WERI-Rb-1 (cell line): ENCODE measurements around the gene URGCP.

Experiments used
- DNase-seq: peaks from one replicate; pipeline ENCODE4 v3.0.0-alpha.2; 2020
- H3K27ac ChIP-seq: fragments of 250-450 bp; sonication (Bioruptor Pico); 2 replicates; pipeline ENCODE4 v1.5.1; 2020; ENCODE audit warnings: mild to moderate bottlenecking, moderate library complexity
- H3K27me3 ChIP-seq: fragments of 250-450 bp; sonication (Bioruptor Pico); 2 replicates; pipeline ENCODE4 v1.5.1; 2021; ENCODE audit warnings: mild to moderate bottlenecking, low read depth, moderate library complexity; ENCODE audit not compliant: insufficient read depth, severe bottlenecking
- H3K36me3 ChIP-seq: fragments of 250-450 bp; sonication (Bioruptor Pico); 2 replicates; pipeline ENCODE4 v1.5.1; 2020; ENCODE audit warnings: mild to moderate bottlenecking, moderate library complexity
- H3K4me3 ChIP-seq: 2 replicates; pipeline ENCODE4 v1.5.1; 2011; ENCODE audit warnings: low read depth, mild to moderate bottlenecking, control low read depth, low read length
- H3K9me3 ChIP-seq: fragments of 250-450 bp; sonication (Bioruptor Pico); 2 replicates; pipeline ENCODE4 v1.5.1; 2021; ENCODE audit warnings: mild to moderate bottlenecking, moderate library complexity; ENCODE audit not compliant: severe bottlenecking
- CTCF ChIP-seq: IDR thresholded peaks from 2 replicates; pipeline ENCODE4 v1.5.1; 2011; ENCODE audit warnings: low read depth, mild to moderate bottlenecking, control low read depth, inconsistent platforms, low read length

The URGCP gene

DNA sequence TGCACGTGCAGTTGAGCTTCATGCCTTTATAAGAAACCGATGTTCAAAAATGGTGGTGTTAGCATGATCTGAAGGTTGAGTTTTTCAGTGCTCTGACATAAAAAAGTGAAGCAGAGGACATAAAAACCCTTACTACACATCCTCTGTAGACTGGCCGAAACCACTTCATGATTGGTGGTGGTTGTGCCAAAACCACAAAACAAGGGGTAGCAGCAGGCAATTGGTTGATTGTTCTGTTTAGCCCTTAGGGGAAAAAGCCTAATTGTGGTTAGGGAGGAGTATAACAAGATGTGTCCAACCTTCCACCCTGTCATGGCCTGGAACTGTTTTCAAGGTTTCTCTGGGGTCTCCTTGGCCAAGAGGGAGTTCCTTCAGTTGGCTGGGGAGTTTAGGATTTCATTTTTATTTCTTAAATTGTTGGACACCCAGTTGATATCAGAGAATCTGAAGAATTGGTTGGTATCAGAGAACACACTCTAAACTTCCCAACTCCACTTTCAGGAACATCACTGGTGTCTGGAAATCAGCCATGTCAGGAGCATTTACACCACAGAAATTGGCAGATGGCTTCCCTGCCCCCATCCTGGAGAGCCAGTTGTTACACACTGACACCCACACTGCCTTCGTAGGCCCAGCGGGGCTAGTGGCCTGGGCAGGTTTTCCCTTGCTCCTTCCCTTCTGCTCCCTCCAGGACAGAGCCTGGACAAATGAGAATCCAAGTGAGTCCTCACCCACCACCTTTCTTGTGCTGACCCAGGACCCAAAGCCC lies 55.9 kb downstream of the URGCP start:
- DNase-seq, result no peak
- Histone ChIP-seq H3K9me3 (no peaks in the 10 kb centered on the region), H3K27ac (no peak overlapping the region), H3K36me3 (no peaks in the 10 kb centered on the region), H3K4me3 (no peak overlapping the region), H3K27me3 (no peaks in the 10 kb centered on the region)
- TF ChIP-seq CTCF, result no peak

DNA sequence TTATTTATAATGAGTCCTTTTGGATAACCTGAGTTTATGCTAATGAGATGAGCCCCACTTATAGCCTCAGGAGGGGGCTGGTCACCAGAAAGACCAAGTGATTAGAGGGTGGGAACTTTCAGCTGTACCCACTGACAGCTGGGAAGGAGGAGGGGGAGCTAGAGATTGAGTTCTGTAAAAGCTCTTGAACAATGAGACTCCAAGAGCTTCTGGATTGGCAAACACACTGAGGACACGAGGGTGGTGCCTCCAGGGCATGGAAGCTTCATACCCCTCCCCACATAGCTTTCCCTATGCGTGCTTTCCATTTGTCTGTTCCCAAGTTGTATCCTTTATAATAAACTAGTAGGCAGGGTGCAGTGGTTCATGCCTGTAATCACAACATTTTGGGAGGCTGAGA lies 57.3 kb downstream of the URGCP start:
- H3K4me3 ChIP-seq, result no peak overlapping the region
- no peaks in the 10 kb centered on the region for H3K36me3 ChIP-seq
- no peak for TF ChIP-seq CTCF
- no peaks in the 10 kb centered on the region for H3K9me3 ChIP-seq
- no peak for DNase-seq
- H3K27ac ChIP-seq, result no peak overlapping the region
- H3K27me3 ChIP-seq, result no peaks in the 10 kb centered on the region

DNA sequence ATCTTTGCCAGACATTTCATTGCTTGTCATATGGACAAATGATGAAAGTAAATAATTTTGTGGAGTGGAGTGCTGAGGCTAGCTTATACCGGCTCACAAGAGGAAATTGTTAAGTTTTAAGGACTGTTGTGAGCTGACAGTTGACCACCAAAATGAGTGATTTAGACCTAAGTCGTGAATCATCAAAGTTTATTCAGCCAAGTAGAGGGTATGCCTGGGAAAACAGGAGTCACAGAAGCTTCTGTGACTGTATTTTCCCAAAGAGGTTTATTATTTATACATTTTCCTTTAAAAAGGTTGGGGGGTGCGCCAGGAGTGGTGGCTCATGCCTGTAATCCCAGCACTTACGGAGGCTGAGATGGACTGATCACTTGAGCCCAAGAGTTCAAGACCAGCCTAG lies 58.9 kb downstream of the URGCP start:
- no peaks in the 10 kb centered on the region for H3K36me3 ChIP-seq
- DNase-seq, result no peak
- no peak overlapping the region for H3K4me3 ChIP-seq
- H3K27me3 ChIP-seq, result no peaks in the 10 kb centered on the region
- no peaks in the 10 kb centered on the region for H3K9me3 ChIP-seq
- H3K27ac ChIP-seq, result no peak overlapping the region
- TF ChIP-seq CTCF, result no peak

- DNase-seq, result no peak
- Histone ChIP-seq H3K4me3 (no peak overlapping the region), H3K27ac (no peak overlapping the region), H3K27me3 (no peaks in the 10 kb centered on the region), H3K9me3 (no peaks in the 10 kb centered on the region), H3K36me3 (no peaks in the 10 kb centered on the region)
- no peak for TF ChIP-seq CTCF
These were observed 61.7 kb downstream of the URGCP start for GRCh38 chr7:43844662-43845061.

GRCh38 chr7:43844257-43844656 lies 62.1 kb downstream of the URGCP start:
- Histone ChIP-seq H3K27me3 (no peaks in the 10 kb centered on the region), H3K9me3 (no peaks in the 10 kb centered on the region), H3K4me3 (no peak overlapping the region), H3K27ac (no peak overlapping the region), H3K36me3 (no peaks in the 10 kb centered on the region)
- no peak for DNase-seq
- TF ChIP-seq CTCF, result no peak

DNA sequence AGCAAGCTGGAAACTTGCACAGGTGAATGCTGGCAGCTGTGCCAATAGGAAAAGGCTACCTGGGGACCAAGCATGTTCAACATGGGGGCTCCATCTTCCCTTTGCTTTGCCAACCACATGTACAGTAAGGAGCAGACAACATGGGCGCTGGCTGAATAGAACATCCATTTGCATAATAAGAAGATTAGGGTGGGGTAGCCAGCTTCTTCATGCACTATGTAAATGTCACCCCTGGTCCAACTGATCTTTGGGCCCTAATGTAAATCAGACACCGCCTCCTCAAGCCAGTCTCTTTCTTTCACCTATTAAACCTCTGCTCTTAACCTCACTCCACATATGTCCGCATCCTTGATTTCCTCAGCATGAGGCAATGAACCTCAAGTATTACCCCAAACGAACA lies 63.1 kb downstream of the URGCP start:
- DNase-seq, result no peak
- Histone ChIP-seq H3K36me3 (no peaks in the 10 kb centered on the region), H3K9me3 (no peaks in the 10 kb centered on the region), H3K27ac (no peak overlapping the region), H3K27me3 (no peaks in the 10 kb centered on the region), H3K4me3 (no peak overlapping the region)
- no peak for TF ChIP-seq CTCF
